ENCODE results near the gene NR4A1. TPM values are rescaled to one million over a fixed set of nuclear protein-coding genes. Genes with fewer than 3 reads are reported as not detected.

The NR4A1 gene
- total RNA-seq, 1 experiment from 2014 or later = 37.9 TPM

- H3K4me3 Mint-ChIP-seq (ENCODE audit: unreplicated experiment) = no peak overlapping the region
- H3K27me3 ChIP-seq (replicated peaks; ENCODE audit: control insufficient read depth, insufficient read depth, low read length) = no peaks in the 10 kb centered on the region
- POLR2A ChIA-PET = interaction anchor here (1.2 kb wide), 1 partner anchor 21 kb away, joined by 3 read pairs; the partner anchor contains the start of gene NR4A1
- no TSS peak for BruUV-seq (replicated peaks)
- no peak overlapping the region for H3K4me3 ChIP-seq (ENCODE audit: low read depth, low read length)
- DNase-seq = no peak
- peaks cover 7% of the 10 kb centered on the region for H3K36me3 Mint-ChIP-seq (ENCODE audit: insufficient read depth, unreplicated experiment)
- no peaks in the 10 kb centered on the region for H3K9me3 Mint-ChIP-seq (ENCODE audit: unreplicated experiment)
- H3K27ac Mint-ChIP-seq (ENCODE audit: unreplicated experiment) = no peak overlapping the region
- H3K4me1 Mint-ChIP-seq (ENCODE audit: low read depth, unreplicated experiment) = peaks cover 31% of the 10 kb centered on the region
- CTCF ChIA-PET = interaction anchor here (0.6 to 1.3 kb wide), 5 partner anchors 9 to 94 kb away, joined by 3 to 12 read pairs (median 6); partner anchors contain the start of genes ATG101 and NR4A1
- H3K27me3 Mint-ChIP-seq (ENCODE audit: insufficient read depth, unreplicated experiment) = no peaks in the 10 kb centered on the region
- H3K9me3 ChIP-seq = no peaks in the 10 kb centered on the region
- H3K36me3 ChIP-seq (ENCODE audit: control insufficient read depth, insufficient read depth, low read length) = no peaks in the 10 kb centered on the region
- peaks cover 17% of the 10 kb centered on the region for H3K4me1 ChIP-seq
- intact Hi-C loops (cut with micrococcal nuclease; ENCODE audit: unreplicated experiment) = no loop called here
- no peak for TF ChIP-seq CTCF (IDR thresholded peaks at IDR 0.05; ENCODE audit: insufficient read depth in 1 of 2, low read depth in 1 of 2, low read length in 1 of 2, severe bottlenecking in 1 of 2, unreplicated experiment in 1 of 2)
Observed at GRCh38 chr12:52029685-52030084, 21.6 kb upstream of the NR4A1 start.

GRCh38 chr12:52032446-52032803, 18.8 kb upstream of the NR4A1 start:
- peak overlapping the region; percentile 92 for H3K27ac Mint-ChIP-seq (ENCODE audit: unreplicated experiment)
- intact Hi-C loops (cut with micrococcal nuclease; ENCODE audit: unreplicated experiment) = no loop called here
- H3K36me3 Mint-ChIP-seq (ENCODE audit: insufficient read depth, unreplicated experiment) = peaks cover 1% of the 10 kb centered on the region
- peak overlapping the region; percentile 85 for H3K4me3 Mint-ChIP-seq (ENCODE audit: unreplicated experiment)
- ChIA-PET POLR2A (interaction anchor here (0.8 to 2.9 kb wide), 10 partner anchors 9 to 219 kb away, joined by 3 to 88 read pairs (median 4); partner anchors contain the start of genes ATG101 and NR4A1), CTCF (interaction anchor here (0.5 to 2.7 kb wide), 23 partner anchors 10 to 1773 kb away, joined by 3 to 54 read pairs (median 5); partner anchors contain the start of genes ATG101 and NR4A1)
- no peaks in the 10 kb centered on the region for H3K9me3 Mint-ChIP-seq (ENCODE audit: unreplicated experiment)
- peaks cover 20% of the 10 kb centered on the region for H3K4me1 ChIP-seq
- no peaks in the 10 kb centered on the region for H3K36me3 ChIP-seq (ENCODE audit: control insufficient read depth, insufficient read depth, low read length)
- no peak for DNase-seq
- TF ChIP-seq CTCF (IDR thresholded peaks at IDR 0.05; ENCODE audit: insufficient read depth in 1 of 2, low read depth in 1 of 2, low read length in 1 of 2, severe bottlenecking in 1 of 2, unreplicated experiment in 1 of 2) = no peak
- no peaks in the 10 kb centered on the region for H3K27me3 ChIP-seq (replicated peaks; ENCODE audit: control insufficient read depth, insufficient read depth, low read length)
- H3K4me1 Mint-ChIP-seq (ENCODE audit: low read depth, unreplicated experiment) = peaks cover 19% of the 10 kb centered on the region
- TSS peak; percentile 54 for BruUV-seq (replicated peaks)
- H3K27me3 Mint-ChIP-seq (ENCODE audit: insufficient read depth, unreplicated experiment) = no peaks in the 10 kb centered on the region
- H3K4me3 ChIP-seq (ENCODE audit: low read depth, low read length) = peak overlapping the region; percentile 33
- no peaks in the 10 kb centered on the region for H3K9me3 ChIP-seq

- peak; percentile 98 for DNase-seq
- BruUV-seq (replicated peaks) = no TSS peak
- TF ChIP-seq CTCF (IDR thresholded peaks at IDR 0.05; ENCODE audit: insufficient read depth in 1 of 2, low read depth in 1 of 2, low read length in 1 of 2, severe bottlenecking in 1 of 2, unreplicated experiment in 1 of 2) = no peak
- peak overlapping the region; percentile 92 for H3K27ac Mint-ChIP-seq (ENCODE audit: unreplicated experiment)
- Histone ChIP-seq H3K36me3 (ENCODE audit: control insufficient read depth, insufficient read depth, low read length) (no peaks in the 10 kb centered on the region), H3K4me3 (ENCODE audit: low read depth, low read length) (peak overlapping the region; percentile 33), H3K4me1 (peaks cover 20% of the 10 kb centered on the region), H3K27me3 (replicated peaks; ENCODE audit: control insufficient read depth, insufficient read depth, low read length) (no peaks in the 10 kb centered on the region), H3K9me3 (no peaks in the 10 kb centered on the region)
- ChIA-PET POLR2A (interaction anchor here (0.6 to 2.9 kb wide), 15 partner anchors 10 to 894 kb away, joined by 3 to 88 read pairs (median 4); partner anchors contain the start of genes ATG101 and NR4A1), CTCF (interaction anchor here (0.5 to 2.7 kb wide), 25 partner anchors 11 to 1774 kb away, joined by 3 to 54 read pairs (median 5); partner anchors contain the start of genes ATG101 and NR4A1)
- H3K4me1 Mint-ChIP-seq (ENCODE audit: low read depth, unreplicated experiment) = peaks cover 19% of the 10 kb centered on the region
- peaks cover 4% of the 10 kb centered on the region for H3K36me3 Mint-ChIP-seq (ENCODE audit: insufficient read depth, unreplicated experiment)
- H3K27me3 Mint-ChIP-seq (ENCODE audit: insufficient read depth, unreplicated experiment) = no peaks in the 10 kb centered on the region
- intact Hi-C loops (cut with micrococcal nuclease; ENCODE audit: unreplicated experiment) = loop anchor here (1.0 kb wide), 3 partner anchors 8 to 36 kb away; partner anchors contain the start of genes ATG101 and NR4A1
- H3K9me3 Mint-ChIP-seq (ENCODE audit: unreplicated experiment) = no peaks in the 10 kb centered on the region
- H3K4me3 Mint-ChIP-seq (ENCODE audit: unreplicated experiment) = peak overlapping the region; percentile 85
Observed at GRCh38 chr12:52032804-52033445, 18.3 kb upstream of the NR4A1 start.
